WI38 (cell line): ENCODE results near the gene GPR31.

Source experiments
- H3K4me3 ChIP-seq: 2 replicates; pipeline ENCODE4 v1.5.1; 2011; ENCODE audit warnings: low read depth, mild to moderate bottlenecking, control low read depth, low read length
- TF ChIP-seq, protein P1 (sequence below): IDR thresholded peaks from 2 replicates; pipeline ENCODE4 v1.5.1; 2012; ENCODE audit warnings: low read depth, mild to moderate bottlenecking, control low read depth, low read length

GPR31 gene

DNA sequence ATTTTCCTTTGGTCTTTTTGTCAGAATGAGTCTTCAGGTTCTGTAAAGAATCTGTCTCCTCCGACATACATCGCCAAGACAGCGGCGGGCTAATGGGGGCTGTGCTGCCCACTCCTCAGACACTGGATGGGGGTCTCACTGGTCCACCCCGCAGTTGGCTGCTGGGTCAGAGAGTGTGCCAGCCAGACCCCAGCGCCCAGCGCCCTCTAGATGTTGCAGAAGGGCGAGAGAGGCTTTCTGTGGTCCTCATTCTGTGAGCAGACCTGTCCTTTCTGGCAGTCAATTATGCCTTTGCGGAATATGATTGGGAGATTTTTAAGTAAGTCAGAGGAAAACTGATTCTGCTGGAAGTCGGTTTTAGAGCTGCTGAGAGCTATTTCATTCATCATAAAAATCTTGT is 42.7 kb downstream of the GPR31 start:
- TF ChIP-seq, protein P1, sequence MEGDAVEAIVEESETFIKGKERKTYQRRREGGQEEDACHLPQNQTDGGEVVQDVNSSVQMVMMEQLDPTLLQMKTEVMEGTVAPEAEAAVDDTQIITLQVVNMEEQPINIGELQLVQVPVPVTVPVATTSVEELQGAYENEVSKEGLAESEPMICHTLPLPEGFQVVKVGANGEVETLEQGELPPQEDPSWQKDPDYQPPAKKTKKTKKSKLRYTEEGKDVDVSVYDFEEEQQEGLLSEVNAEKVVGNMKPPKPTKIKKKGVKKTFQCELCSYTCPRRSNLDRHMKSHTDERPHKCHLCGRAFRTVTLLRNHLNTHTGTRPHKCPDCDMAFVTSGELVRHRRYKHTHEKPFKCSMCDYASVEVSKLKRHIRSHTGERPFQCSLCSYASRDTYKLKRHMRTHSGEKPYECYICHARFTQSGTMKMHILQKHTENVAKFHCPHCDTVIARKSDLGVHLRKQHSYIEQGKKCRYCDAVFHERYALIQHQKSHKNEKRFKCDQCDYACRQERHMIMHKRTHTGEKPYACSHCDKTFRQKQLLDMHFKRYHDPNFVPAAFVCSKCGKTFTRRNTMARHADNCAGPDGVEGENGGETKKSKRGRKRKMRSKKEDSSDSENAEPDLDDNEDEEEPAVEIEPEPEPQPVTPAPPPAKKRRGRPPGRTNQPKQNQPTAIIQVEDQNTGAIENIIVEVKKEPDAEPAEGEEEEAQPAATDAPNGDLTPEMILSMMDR, result no peak
- H3K4me3 ChIP-seq, result no peak overlapping the region

DNA sequence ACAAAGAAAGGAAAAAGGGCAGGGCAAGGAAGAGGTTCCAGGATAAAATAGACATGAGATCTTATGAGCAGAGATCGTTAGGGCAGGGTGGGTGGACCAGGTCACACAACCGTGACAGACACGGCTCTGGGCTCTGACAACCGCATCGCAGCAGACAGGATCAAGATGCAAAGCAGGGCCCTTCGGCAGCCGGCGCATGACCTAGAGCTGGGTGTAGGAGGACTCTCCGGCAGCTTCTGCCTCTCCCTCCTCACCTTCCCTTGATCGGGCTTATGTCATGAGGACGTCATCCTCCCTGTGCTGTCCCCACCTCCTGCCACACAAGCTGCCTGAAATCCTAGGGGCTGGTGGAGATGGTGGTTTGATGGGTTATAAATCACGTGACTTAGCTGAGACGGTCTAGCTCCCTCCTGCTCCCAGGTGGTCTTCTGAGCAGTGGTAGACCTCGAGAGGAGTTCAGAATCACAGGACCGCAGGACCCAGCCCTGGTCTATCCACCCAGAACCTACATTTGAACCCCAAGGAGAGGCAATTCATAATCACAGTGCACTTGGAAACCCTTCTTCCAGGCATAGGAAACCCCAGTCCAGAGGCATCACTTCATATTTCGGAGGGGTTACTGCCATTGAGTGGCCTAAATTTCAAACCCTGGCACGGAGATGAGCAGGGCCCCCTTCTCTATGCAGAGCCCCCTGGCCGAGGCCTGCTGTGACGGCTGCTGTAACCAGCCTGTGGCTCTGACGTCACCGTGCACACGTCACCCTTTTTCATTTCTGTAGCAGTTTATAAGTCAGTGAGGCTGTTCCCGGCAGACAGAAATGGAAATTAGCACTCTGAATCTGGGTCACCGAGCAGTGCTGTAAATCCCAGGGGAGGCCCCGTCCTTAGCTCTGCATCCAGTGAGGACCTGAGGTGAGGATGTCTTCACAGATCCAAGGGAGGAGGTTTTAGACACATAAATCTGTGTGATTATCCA is 43.6 kb downstream of the GPR31 start:
- TF ChIP-seq, protein P1, result no peak
- no peak overlapping the region for H3K4me3 ChIP-seq

DNA sequence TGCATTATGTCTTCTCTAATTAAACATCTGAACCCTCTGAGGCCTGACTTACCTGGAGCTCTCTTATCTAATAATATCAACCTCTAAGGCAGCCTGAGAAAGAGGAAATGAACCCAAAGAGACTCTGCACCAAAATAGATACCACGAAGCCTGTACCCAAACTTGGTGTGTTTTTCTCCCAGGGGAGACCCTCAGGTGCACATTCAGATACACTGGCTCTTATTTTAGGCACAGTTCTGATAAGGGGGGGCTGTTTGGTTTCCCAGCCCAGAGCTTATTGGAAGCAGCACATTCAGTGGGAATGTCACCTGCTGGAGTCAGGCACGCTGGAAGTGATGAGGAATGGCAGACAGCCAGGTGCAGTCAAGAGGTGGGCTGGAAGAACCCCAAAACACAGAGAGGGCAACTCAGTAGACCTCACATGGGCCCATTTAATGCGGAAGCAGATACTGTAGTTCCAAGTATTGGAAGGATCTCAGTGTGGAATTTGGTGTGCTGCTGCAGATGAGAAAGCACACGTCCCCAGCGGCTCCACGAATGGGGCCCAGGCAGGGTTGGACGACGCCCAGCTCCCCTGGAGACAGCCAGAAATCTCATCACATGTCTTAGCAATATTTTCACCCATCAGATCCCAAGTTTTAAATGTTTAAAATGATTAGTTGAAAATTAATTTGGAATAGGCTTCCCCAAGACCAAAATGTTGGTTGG is 44.6 kb downstream of the GPR31 start:
- TF ChIP-seq, protein P1, result no peak
- no peak overlapping the region for H3K4me3 ChIP-seq

DNA sequence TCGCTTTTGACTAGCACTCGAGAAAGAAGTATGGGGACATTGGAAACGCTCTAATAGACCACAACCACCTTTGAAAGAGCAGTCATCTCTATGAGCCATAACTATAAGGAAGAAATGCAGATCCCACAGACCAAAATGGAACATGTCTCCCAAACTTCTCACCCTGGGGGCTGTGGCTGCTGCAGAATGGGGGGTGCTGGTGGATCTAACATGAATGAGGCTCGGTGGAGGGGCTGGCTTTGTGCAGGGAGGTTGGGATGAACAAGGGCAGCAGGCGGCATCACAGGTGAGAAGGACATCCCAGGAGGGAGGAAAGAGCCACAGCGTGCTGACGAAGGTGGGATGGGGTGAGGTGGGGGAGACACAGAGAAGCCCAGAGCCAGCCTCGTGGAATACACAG is 45.4 kb downstream of the GPR31 start:
- TF ChIP-seq, protein P1, result no peak
- no peak overlapping the region for H3K4me3 ChIP-seq

DNA sequence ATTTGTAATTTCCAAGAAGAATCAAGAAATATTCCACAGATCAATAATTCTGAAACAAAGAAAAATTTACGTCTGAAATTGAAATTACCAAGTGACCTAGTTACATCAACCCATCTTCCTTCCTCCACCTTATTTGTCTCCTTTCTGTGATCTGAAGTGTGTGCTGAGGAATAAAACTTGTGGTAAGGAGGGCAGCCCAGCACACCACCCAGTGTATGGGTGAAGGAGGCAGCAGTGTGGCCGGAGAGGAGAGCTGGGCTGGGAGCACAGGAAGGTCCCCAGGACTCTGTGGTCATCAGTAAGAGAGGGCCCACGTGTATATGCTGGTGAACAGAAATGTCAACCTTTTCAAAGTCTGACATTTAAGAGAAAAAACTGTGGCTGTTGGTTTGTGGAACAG is 46.2 kb downstream of the GPR31 start:
- no peak overlapping the region for H3K4me3 ChIP-seq
- TF ChIP-seq, protein P1, result no peak

DNA sequence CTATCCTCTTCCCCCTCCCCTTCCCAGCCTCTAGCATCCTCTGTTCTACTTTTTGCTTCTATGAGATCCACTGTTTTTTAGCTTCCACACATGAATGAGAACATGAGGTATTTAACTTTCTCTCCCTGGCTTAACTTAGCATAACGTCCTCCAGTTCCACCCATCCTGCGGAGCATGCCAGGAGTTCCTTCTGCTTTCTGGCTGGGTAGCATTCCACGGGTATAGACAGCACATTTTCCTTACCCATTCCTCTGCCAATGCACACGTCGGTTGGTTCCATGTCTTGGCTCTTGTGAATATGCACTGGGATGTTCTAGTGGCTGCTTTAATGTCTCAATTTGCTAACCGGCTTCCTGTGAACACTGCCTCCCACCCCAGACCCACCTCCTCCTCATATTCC is 48.1 kb downstream of the GPR31 start:
- no peak overlapping the region for H3K4me3 ChIP-seq
- TF ChIP-seq, protein P1, result no peak

DNA sequence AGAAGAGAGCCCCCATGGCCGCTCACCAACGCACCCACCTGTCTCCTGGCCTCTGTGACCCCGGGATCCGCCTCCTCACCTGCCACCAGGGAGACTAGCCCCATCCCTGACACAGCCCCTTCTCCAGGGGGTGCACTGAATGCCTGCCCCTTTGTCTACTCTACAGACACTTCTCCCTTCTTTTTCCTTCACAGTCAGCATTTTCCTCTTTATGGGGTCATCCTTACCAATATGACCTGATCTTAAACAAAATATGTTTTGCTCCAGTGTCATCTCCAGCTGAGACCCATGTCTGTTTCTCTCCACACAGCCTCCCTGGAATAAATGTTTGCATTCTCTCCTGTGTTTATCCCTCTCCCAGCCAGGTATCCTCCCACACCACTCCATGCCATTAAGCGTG is 49.5 kb downstream of the GPR31 start:
- TF ChIP-seq, protein P1, result no peak
- no peak overlapping the region for H3K4me3 ChIP-seq
